Measurements from ENCODE around the gene CNTNAP5.

Gene CNTNAP5

GRCh38 chr2:124267794-124268193 is 242.7 kb downstream of the CNTNAP5 start:
- no peak for DNase-seq (ENCODE audit: low spot score)

- DNase-seq (ENCODE audit: low spot score), result no peak
Observed at GRCh38 chr2:124269348-124269747, 244.3 kb downstream of the CNTNAP5 start.

DNA sequence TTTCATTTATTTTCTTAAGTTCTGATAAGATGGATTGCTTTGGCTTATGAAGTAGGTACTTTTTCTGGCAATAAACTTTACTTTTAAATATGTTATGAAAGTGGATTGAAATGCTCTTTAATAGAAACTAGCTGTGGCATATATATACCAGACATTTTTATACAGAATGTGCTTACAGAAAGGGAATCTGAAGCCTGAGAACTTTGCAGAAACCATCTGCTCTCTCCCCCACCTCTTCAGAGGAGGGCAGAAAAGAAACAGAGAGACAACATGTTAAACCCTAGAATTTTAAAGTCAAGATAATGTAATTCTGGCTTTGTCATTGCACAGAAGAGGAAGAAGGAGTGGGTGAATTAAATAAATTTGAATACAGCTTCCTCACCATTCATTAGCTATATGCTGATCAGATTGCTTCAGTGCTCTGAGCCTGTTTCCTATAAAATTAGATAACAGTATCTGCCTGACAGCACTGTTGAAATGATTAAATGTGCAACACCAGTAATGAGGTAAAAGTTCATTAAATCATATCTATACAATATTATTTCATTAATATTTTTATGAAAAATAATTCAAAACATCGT is 247.3 kb downstream of the CNTNAP5 start:
- DNase-seq (ENCODE audit: low spot score), result no peak

GRCh38 chr2:124281541-124281940 is 256.5 kb downstream of the CNTNAP5 start:
- DNase-seq (ENCODE audit: low spot score), result no peak

GRCh38 chr2:124283096-124283495 is 258.0 kb downstream of the CNTNAP5 start:
- no peak for DNase-seq (ENCODE audit: low spot score)

DNA sequence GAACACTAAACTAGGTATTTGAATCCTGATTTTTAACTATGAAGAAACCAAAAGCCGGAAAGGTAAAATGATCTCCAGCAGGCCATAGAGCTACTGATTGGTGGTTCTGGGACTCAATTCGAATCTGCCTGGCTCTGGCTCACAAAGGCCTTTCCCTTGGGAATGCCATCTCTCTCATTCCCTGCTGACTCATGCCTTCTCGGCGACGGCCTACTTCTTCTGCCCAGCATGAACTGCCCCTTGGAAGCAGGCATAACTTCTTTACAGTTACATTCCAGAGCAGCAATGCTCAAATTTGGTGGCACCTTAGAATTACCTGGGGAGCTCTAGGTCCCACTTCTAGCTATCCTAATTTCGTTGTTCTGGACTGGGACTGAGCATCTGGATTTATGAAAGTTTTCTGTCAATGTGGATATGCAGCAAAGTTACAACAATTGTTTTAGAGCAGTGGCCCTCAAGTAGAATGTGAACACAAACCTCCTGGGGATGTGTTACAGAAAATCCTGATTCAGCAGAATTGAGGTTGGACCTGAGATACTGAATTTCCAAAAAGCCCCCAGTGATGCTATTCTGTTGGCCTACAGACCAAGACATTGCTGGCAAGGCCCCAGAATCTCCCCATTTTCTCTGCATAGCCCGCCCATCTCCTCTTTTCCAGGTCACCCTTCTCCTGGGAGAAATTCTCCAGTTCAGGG is 261.1 kb downstream of the CNTNAP5 start:
- no peak for DNase-seq (ENCODE audit: low spot score)

- DNase-seq (ENCODE audit: low spot score), result no peak
Observed at GRCh38 chr2:124289060-124289459, 264.0 kb downstream of the CNTNAP5 start.

DNA sequence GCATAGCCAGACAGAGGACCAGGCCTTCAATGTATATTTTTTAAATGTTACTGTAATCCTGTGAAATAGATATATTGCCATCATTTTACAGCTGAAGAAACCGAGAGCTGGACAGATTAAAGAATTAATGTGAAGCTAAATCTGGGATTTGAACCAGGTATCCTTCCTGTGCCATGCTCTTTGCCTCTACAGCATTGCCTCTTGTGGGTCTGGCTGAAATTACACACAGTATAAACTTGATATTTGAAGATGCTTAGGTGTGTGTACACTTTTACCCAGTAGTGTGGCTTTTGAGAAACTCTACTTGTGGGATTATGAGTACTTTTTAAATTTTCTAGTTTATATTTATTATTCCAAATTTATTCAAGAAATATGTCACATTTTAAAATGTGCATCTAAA is 264.5 kb downstream of the CNTNAP5 start:
- no peak for DNase-seq (ENCODE audit: low spot score)

DNA sequence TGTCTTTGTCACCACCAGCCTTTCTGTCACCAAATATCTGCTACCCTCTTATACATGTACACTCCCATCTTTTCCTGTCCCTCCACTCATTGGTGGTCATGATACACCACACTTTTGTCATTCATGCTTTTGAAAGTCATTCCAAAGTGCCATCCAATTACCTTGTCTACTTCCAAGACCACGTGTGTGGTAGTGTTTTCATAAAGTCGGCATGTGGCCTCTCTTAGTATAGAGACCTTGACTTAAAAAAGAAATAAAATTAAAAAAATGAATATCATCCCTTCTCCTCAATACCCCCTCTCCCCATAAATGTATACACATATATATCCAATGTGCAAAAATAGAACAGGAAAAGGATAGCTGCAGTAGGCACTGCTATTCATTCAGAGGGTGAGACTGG is 271.4 kb downstream of the CNTNAP5 start:
- DNase-seq (ENCODE audit: low spot score), result no peak

DNA sequence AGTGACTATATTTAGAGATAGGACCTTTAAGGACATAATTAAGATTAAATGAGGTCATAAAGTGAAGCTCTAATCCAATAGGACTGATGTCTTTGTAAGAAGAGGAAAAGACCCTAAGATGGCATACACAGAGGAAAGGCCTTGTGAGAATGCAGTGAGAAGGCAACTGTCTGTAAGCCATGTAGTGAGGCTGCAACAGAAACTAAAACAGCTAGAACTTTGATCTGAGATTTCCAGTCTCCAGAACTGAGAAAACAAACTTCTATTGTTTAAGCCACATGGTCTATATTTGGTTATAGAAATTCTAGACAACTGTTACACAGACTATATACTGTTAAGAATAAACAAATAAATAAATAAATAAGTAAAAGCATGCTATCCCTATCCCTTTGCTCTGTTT is 276.8 kb downstream of the CNTNAP5 start:
- no peak for DNase-seq (ENCODE audit: low spot score)

DNA sequence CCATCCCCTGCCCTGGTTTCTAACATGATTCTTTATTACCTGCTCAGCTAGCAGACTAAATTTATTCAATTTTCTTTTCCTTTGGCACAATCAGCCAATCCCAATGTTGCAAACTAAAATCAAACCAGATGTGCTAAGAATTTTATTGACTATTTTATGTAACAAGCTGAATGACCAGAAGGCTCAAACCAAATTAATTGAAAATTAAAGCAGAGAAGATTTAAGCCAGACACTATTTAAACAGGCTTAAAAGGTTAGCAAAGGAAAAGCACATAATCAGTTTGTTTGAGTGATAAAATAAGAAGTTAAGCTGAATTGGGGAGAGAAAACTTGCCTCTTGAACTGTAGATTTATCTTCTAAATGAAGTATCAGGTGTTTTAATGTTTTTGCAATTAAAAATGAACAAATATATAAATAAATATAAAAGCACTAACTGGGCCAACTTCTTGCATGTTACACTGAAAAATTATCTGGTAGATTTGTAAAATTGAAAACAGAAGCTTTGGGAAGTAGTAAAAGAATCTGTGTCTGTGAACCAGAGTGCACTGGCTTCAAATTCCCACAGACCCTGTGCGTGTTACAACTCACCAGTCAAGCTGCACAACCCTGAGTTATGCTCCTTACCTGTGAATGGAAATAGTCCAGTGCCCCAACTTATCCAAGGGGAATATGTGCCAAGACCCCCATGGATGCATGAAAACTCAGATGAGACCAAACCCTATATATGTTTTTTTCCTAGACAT is 283.4 kb downstream of the CNTNAP5 start:
- DNase-seq (ENCODE audit: low spot score), result no peak

DNA sequence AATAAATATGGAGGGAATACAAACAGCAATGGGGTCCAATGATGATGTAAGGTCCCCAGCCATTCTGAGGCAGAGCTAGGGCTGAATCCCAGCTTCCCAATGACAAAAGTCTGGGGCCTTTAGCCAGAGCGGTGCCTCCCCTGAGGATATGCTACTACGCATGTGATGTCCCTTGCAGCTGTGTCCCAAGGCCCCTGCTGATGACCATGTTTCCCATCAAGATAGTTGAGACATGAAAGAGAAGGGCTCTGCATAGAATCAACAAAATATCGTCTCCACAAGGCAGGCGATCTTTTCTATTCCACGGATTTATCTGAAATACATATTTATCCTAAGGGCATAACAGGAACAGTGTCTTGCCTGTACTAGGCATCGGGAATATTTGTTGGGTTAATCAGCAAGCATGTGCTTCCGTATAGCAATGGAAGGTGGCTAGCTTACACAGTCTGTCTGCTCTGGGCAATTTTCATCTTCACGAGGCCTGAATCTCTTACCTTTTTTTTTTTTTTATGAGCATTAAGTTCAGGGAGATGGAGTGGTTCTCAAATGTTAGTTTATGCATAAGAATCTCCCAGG is 284.6 kb downstream of the CNTNAP5 start:
- DNase-seq (ENCODE audit: low spot score), result no peak

- no peak for DNase-seq (ENCODE audit: low spot score)
Observed at GRCh38 chr2:124310671-124311070, 285.6 kb downstream of the CNTNAP5 start.

GRCh38 chr2:124314084-124314483 is 289.0 kb downstream of the CNTNAP5 start:
- no peak for DNase-seq (ENCODE audit: low spot score)

GRCh38 chr2:124315221-124315880 is 290.3 kb downstream of the CNTNAP5 start:
- DNase-seq (ENCODE audit: low spot score), result no peak

DNA sequence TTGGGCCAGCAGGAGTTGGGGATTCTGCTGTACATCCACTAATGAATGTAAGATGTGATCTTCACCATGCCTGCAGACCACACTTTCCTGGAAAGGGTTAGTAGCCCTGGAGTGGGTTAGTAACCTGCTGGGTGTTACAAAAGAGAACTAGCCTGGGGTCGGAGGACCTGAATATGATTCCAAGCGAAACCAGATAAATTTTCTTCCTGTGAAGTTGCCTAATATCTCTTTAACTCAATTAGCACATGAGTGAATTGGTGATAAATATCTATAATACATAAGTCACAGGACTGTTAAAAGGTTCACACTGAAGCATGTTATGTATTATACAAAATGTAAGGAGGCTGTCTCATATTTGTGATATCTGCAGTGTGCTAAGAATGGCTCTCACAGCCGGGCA is 291.0 kb downstream of the CNTNAP5 start:
- no peak for DNase-seq (ENCODE audit: low spot score)

- DNase-seq (ENCODE audit: low spot score), result no peak
Observed at GRCh38 chr2:124316881-124317605, 292.0 kb downstream of the CNTNAP5 start.

- DNase-seq (ENCODE audit: low spot score), result no peak
Observed at GRCh38 chr2:124317628-124318027, 292.5 kb downstream of the CNTNAP5 start.

- DNase-seq (ENCODE audit: low spot score), result no peak
Observed at GRCh38 chr2:124318913-124319312, 293.8 kb downstream of the CNTNAP5 start.

- no peak for DNase-seq (ENCODE audit: low spot score)
Observed at GRCh38 chr2:124319577-124319976, 294.5 kb downstream of the CNTNAP5 start.

DNA sequence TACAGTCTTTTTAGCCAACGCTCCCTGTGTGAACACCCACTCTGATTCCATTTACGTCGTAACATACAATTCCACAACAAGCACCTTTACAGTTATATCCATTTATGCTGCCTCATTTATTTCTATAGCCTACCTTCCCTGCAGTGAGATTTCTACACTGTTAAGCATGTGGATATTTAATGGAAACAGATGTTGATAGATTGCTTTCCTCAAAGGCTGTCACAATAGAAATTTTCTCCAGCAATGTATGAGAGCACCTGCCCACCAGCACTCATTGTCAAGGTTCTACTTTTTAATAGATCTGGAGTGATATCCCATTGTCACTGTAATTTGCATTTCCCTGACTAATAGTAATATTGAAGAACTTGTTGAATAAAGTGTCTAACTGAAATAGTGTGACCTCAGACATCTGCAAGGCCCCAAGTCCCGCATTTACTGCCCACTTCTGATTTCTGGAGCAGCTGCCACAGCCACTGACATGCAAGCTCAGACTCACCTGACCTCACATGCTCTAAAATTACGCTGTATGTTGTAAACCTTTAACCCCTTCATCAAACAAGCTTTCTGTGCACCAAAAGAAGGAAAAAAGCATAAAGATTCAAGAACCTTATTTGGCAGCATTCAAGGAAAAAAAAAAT is 295.1 kb downstream of the CNTNAP5 start:
- DNase-seq (ENCODE audit: low spot score), result no peak

Measured in germinal center (tissue), 1 donor.